ENCODE measurements around the gene IL17C.

IL17C gene

DNA sequence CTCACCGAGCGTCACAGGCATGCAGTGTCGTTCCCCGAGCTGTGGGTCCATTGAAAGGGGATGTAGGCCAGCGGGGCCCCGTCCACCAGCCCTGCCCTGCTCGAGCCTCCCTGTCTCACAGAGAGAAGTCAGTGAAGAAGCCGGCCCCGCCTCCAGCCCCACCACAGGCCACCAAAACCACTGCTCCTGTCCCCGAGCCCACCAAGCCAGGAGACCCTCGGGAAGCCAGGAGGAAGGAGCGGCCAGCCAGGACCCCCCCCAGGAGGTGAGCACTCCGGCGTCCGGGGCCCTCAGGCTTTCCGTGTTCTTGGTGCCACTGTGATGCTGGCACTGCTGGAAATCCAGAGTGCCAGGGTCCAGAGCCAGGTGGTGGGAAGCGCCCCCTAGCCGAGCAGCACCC lies 13.9 kb upstream of the IL17C start:
- TF ChIP-seq PAX5 (IDR thresholded peaks at IDR 0.05; ENCODE audit: insufficient read depth, low read length, severe bottlenecking) (no peak), POLR2A (IDR thresholded peaks at IDR 0.05; ENCODE audit: low read depth, low read length) (no peak), POU2F2 (IDR thresholded peaks at IDR 0.05; ENCODE audit: low read depth, low read length) (no peak)
- FAIRE-seq (no peak), DNase-seq (ENCODE audit: insufficient read length, low spot score) (no peak)

DNA sequence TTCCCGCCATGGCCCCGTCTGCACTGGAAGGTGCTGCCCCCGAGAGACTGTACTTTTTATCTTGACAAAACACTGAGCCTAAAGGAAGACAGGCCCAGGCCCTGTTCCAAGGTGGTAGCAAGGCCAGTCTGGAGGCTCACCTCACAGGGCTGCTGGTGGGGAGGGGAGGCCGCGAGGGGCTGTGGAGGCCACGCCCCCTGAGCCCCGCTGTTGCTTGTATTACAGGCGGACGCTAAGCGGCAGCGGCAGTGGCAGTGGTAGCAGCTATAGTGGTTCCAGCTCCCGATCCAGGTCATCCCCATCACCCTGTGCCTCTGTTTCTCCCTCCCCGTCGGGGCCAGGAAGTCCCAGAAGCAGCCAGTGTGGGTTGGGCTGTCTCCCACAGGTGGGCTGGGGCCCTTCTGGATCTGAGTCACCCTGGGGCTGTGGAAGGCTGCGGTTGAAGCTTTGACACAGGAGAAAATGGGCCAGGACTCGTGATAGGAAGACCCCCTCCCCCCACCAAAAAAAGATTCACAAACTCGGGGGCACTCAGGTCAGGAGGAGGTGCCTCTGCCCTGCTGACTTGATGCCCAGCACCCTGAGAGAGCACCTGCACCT lies 13.3 kb upstream of the IL17C start:
- no peak for DNase-seq (ENCODE audit: insufficient read length, low spot score)
- TF ChIP-seq PAX5 (IDR thresholded peaks at IDR 0.05; ENCODE audit: insufficient read depth, low read length, severe bottlenecking): no peak
- TF ChIP-seq TAF1 (IDR thresholded peaks at IDR 0.05; ENCODE audit: low read depth, low read length): no peak
- no peak for TF ChIP-seq POLR2AphosphoS5 (IDR thresholded peaks at IDR 0.05; ENCODE audit: low read depth, low read length)
- no peak for TF ChIP-seq POU2F2 (IDR thresholded peaks at IDR 0.05; ENCODE audit: low read depth, low read length)
- TF ChIP-seq POLR2A (IDR thresholded peaks at IDR 0.05; ENCODE audit: low read depth, low read length): no peak
- TF ChIP-seq SPI1 (IDR thresholded peaks at IDR 0.05; ENCODE audit: low read depth, low read length): no peak
- no peak for FAIRE-seq

DNA sequence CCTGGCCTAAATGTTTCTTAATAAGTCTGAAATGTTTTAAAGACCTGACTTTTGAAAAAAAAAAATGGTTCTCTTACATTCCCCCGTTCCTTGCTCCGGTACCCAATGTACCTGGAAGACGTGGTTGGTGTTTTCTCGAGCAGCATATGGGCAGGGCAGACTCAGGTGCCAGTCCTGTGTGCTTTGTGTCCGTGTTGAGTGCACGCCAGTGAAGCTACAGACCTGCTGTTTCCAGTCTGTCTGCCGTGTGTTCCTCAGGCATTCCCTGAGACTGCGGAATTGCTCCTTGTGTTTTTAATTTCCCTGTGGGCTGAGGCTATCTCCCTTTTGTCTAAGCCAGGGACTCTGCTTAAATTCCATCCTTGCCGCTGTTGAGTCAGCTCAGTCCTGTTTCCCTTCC lies 11.7 kb upstream of the IL17C start:
- no peak for DNase-seq (ENCODE audit: insufficient read length, low spot score)
- no peak for TF ChIP-seq POLR2AphosphoS5 (IDR thresholded peaks at IDR 0.05; ENCODE audit: low read depth, low read length)
- TF ChIP-seq TAF1 (IDR thresholded peaks at IDR 0.05; ENCODE audit: low read depth, low read length): no peak
- TF ChIP-seq PAX5 (IDR thresholded peaks at IDR 0.05; ENCODE audit: insufficient read depth, low read length, severe bottlenecking): no peak
- no peak for TF ChIP-seq POU2F2 (IDR thresholded peaks at IDR 0.05; ENCODE audit: low read depth, low read length)
- no peak for TF ChIP-seq POLR2A (IDR thresholded peaks at IDR 0.05; ENCODE audit: low read depth, low read length)
- TF ChIP-seq SPI1 (IDR thresholded peaks at IDR 0.05; ENCODE audit: low read depth, low read length): no peak
- no peak for FAIRE-seq

DNA sequence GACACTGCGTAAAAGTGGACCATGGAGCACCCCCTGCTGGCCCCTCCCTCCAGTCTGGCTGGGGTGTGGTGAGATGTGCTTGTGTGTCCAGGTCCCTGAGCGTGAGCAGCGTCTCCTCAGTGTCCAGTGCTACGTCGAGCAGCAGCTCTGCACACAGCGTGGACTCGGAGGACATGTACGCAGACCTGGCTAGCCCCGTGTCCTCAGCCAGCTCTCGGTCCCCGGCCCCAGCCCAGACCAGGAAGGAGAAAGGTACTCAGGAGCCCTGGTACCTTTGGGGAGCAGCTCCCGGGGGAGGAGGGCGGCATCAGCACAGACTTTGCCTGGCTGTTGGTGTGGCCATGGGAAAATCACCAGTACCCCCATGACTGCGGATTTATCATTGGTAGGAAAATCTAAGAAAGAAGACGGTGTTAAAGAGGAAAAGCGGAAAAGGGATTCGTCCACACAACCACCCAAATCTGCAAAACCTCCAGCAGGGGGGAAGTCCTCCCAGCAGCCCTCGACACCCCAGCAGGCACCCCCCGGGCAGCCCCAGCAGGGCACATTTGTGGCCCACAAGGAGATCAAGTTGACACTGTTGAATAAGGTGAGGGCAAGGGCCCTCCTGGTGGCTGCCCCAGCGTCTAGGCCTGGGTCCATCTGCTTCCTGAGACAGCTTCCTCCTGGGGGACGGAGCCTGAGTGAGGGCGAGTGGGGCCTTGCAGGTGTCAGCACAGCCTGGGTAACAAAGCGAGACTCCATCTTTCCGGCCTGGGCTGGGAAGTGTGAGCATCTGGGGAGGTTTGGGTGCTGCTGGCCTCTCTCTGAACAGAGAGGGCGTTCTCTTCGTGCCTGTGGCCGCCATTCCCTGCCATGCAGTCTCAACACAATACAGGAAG lies 10.6 kb upstream of the IL17C start:
- TF ChIP-seq SPI1 (IDR thresholded peaks at IDR 0.05; ENCODE audit: low read depth, low read length): no peak
- TF ChIP-seq POLR2AphosphoS5 (IDR thresholded peaks at IDR 0.05; ENCODE audit: low read depth, low read length): no peak
- TF ChIP-seq POU2F2 (IDR thresholded peaks at IDR 0.05; ENCODE audit: low read depth, low read length): no peak
- no peak for TF ChIP-seq PAX5 (IDR thresholded peaks at IDR 0.05; ENCODE audit: insufficient read depth, low read length, severe bottlenecking)
- no peak for TF ChIP-seq TAF1 (IDR thresholded peaks at IDR 0.05; ENCODE audit: low read depth, low read length)
- TF ChIP-seq POLR2A (IDR thresholded peaks at IDR 0.05; ENCODE audit: low read depth, low read length): no peak
- FAIRE-seq (no peak), DNase-seq (ENCODE audit: insufficient read length, low spot score) (no peak)

DNA sequence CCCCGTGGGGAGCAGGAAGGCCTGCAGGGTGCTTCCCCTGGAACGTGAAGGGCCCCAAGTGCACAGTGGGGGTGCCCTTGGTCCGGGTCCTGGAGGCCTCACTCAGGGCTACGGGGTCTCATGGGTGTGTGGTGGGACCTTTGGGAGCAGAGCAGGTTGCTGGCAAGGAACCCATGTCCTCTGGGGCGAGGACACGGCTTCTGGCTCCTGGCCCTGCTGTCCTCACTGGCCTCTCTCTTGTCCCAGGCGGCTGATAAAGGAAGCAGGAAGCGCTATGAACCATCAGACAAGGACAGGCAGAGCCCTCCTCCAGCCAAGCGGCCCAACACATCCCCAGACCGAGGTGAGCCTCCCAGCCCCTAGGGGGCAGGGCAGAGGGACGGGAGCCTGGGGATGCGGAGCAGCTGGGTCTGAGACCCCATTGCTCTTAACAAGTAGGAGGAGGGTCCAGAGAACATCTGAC lies 9.8 kb upstream of the IL17C start:
- no peak for DNase-seq (ENCODE audit: insufficient read length, low spot score)
- TF ChIP-seq POLR2A (IDR thresholded peaks at IDR 0.05; ENCODE audit: low read depth, low read length) (no peak), SPI1 (IDR thresholded peaks at IDR 0.05; ENCODE audit: low read depth, low read length) (no peak), POU2F2 (IDR thresholded peaks at IDR 0.05; ENCODE audit: low read depth, low read length) (no peak), TAF1 (IDR thresholded peaks at IDR 0.05; ENCODE audit: low read depth, low read length) (no peak), PAX5 (IDR thresholded peaks at IDR 0.05; ENCODE audit: insufficient read depth, low read length, severe bottlenecking) (no peak), POLR2AphosphoS5 (IDR thresholded peaks at IDR 0.05; ENCODE audit: low read depth, low read length) (no peak)

GRCh38 chr16:88629835-88630234 lies 8.5 kb upstream of the IL17C start:
- FAIRE-seq (no peak), DNase-seq (ENCODE audit: insufficient read length, low spot score) (no peak)
- TF ChIP-seq POLR2AphosphoS5 (IDR thresholded peaks at IDR 0.05; ENCODE audit: low read depth, low read length): no peak
- no peak for TF ChIP-seq TAF1 (IDR thresholded peaks at IDR 0.05; ENCODE audit: low read depth, low read length)
- no peak for TF ChIP-seq SPI1 (IDR thresholded peaks at IDR 0.05; ENCODE audit: low read depth, low read length)
- TF ChIP-seq PAX5 (IDR thresholded peaks at IDR 0.05; ENCODE audit: insufficient read depth, low read length, severe bottlenecking): no peak
- TF ChIP-seq POU2F2 (IDR thresholded peaks at IDR 0.05; ENCODE audit: low read depth, low read length): no peak
- TF ChIP-seq POLR2A (IDR thresholded peaks at IDR 0.05; ENCODE audit: low read depth, low read length): no peak

More for the DNA sequence above, 9.8 kb upstream of the IL17C start:
- FAIRE-seq: no peak

GRCh38 chr16:88630433-88630832 lies 7.9 kb upstream of the IL17C start:
- no peak for TF ChIP-seq SPI1 (IDR thresholded peaks at IDR 0.05; ENCODE audit: low read depth, low read length)
- TF ChIP-seq TAF1 (IDR thresholded peaks at IDR 0.05; ENCODE audit: low read depth, low read length): no peak
- no peak for TF ChIP-seq POLR2A (IDR thresholded peaks at IDR 0.05; ENCODE audit: low read depth, low read length)
- TF ChIP-seq PAX5 (IDR thresholded peaks at IDR 0.05; ENCODE audit: insufficient read depth, low read length, severe bottlenecking): no peak
- no peak for TF ChIP-seq POU2F2 (IDR thresholded peaks at IDR 0.05; ENCODE audit: low read depth, low read length)
- TF ChIP-seq POLR2AphosphoS5 (IDR thresholded peaks at IDR 0.05; ENCODE audit: low read depth, low read length): no peak
- DNase-seq (ENCODE audit: insufficient read length, low spot score): no peak
- FAIRE-seq: no peak

DNA sequence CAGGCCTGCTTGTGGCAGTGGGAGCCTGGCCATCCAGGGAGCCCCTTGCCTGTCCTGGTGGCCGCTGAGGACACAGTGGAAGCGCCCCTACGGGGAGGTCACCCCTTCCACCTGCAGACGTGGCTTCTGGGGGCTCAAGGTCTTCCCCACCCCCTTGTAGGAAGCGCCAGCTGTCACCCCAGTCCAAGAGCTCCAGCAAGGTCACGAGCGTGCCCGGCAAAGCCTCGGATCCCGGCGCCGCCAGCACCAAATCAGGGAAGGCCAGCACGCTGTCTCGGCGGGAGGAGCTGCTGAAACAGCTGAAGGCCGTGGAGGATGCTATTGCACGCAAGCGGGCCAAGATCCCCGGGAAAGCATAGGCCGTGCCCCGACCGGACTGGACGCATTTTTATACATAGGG lies 7.4 kb upstream of the IL17C start:
- FAIRE-seq (no peak), DNase-seq (ENCODE audit: insufficient read length, low spot score) (no peak)
- no peak for TF ChIP-seq TAF1 (IDR thresholded peaks at IDR 0.05; ENCODE audit: low read depth, low read length)
- no peak for TF ChIP-seq POLR2A (IDR thresholded peaks at IDR 0.05; ENCODE audit: low read depth, low read length)
- no peak for TF ChIP-seq POU2F2 (IDR thresholded peaks at IDR 0.05; ENCODE audit: low read depth, low read length)
- TF ChIP-seq PAX5 (IDR thresholded peaks at IDR 0.05; ENCODE audit: insufficient read depth, low read length, severe bottlenecking): no peak
- no peak for TF ChIP-seq POLR2AphosphoS5 (IDR thresholded peaks at IDR 0.05; ENCODE audit: low read depth, low read length)
- no peak for TF ChIP-seq SPI1 (IDR thresholded peaks at IDR 0.05; ENCODE audit: low read depth, low read length)

DNA sequence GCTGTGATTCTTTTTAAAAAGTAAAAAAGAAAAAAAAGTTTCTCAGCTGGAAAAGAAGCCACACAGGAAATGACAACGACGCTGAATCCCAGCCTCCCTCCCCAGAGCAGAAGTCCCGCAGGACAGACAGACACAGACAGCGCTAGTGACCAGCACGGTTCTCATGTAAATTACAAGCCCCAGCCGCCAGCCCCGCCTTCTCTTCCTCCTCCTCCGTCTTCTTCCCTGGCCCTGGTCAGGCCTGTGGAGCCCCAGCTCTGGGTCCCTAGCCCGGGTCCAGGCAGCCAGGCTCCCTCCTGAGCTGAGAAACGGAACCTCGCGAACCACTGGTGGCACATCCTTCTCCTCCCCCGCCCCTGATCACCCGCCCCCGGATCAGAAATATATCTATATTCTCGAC lies 7.0 kb upstream of the IL17C start:
- TF ChIP-seq SPI1 (IDR thresholded peaks at IDR 0.05; ENCODE audit: low read depth, low read length) (no peak), POU2F2 (IDR thresholded peaks at IDR 0.05; ENCODE audit: low read depth, low read length) (no peak), POLR2A (IDR thresholded peaks at IDR 0.05; ENCODE audit: low read depth, low read length) (no peak), POLR2AphosphoS5 (IDR thresholded peaks at IDR 0.05; ENCODE audit: low read depth, low read length) (no peak), TAF1 (IDR thresholded peaks at IDR 0.05; ENCODE audit: low read depth, low read length) (no peak), PAX5 (IDR thresholded peaks at IDR 0.05; ENCODE audit: insufficient read depth, low read length, severe bottlenecking) (no peak)
- no peak for DNase-seq (ENCODE audit: insufficient read length, low spot score)
- no peak for FAIRE-seq
